Thoracic aorta (tissue), 2 donors: ENCODE data around the gene CCR5AS.
"Not testable (repeated sequence)": the region's sequence is repeated elsewhere in the genome, so short reads cannot be mapped to it uniquely, and the experiment has no call there.

Experiments used
- ATAC-seq: fragments of 150-250 bp; one replicate; pipeline ENCODE4 v1.8.0; 2017; ENCODE audit warnings: low read depth; ENCODE audit not compliant: insufficient number of reproducible peaks, low FRiP score
- DNase-seq: peaks from one replicate; pipeline ENCODE4 v3.0.0-alpha.2; 2020; ENCODE audit warnings: low spot score
- H3K27ac ChIP-seq, 2 donors: fragments of 200-600 bp; sonication (generic); 1 replicate in 1 of 2; 2 replicates in 1 of 2; pipeline ENCODE4 v1.5.1; 2016; ENCODE audit warnings: mild to moderate bottlenecking in 2 of 2, moderate library complexity in 2 of 2
- H3K27me3 ChIP-seq: fragments of 200-600 bp; sonication (generic); replicated peaks from 2 replicates; pipeline ENCODE4 v1.6.0; 2016; ENCODE audit warnings: mild to moderate bottlenecking; ENCODE audit not compliant: insufficient read depth
- H3K36me3 ChIP-seq: fragments of 200-600 bp; sonication (generic); one replicate; pipeline ENCODE4 v1.5.1; 2016
- H3K4me1 ChIP-seq, 2 donors: fragments of 200-600 bp; sonication (generic); 1 replicate in 1 of 2; 2 replicates in 1 of 2; pipeline versions ENCODE4 v1.5.1 to v1.6.0; 2016; ENCODE audit warnings: low read depth in 2 of 2, mild to moderate bottlenecking in 1 of 2; ENCODE audit not compliant: control insufficient read depth in 1 of 2
- H3K4me3 ChIP-seq: fragments of 200-600 bp; sonication (generic); 2 replicates; pipeline ENCODE4 v1.5.1; 2016; ENCODE audit warnings: mild to moderate bottlenecking
- H3K9me3 ChIP-seq: fragments of 200-600 bp; sonication (generic); 2 replicates; pipeline ENCODE4 v1.5.1; 2016
- CTCF ChIP-seq: fragments of 200-600 bp; sonication (generic); IDR thresholded peaks from one replicate; pipeline ENCODE4 v1.5.1; 2019; ENCODE audit warnings: antibody characterized with exemption

CCR5AS gene

GRCh38 chr3:46430879-46431278, 24.0 kb upstream of the CCR5AS start:
- DNase-seq, H3K36me3 ChIP-seq, ATAC-seq, H3K27me3 ChIP-seq, H3K4me1 ChIP-seq, H3K27ac ChIP-seq, H3K4me3 ChIP-seq, H3K9me3 ChIP-seq: not testable (repeated sequence)

GRCh38 chr3:46429671-46430070, 22.8 kb upstream of the CCR5AS start:
- Histone ChIP-seq H3K36me3 (no peaks in the 10 kb centered on the region), H3K27ac (no peak overlapping the region), H3K4me1 (no peaks in the 10 kb centered on the region), H3K9me3 (no peaks in the 10 kb centered on the region), H3K27me3 (no peaks in the 10 kb centered on the region), H3K4me3 (no peak overlapping the region)
- DNase-seq (no peak), ATAC-seq (no peak)
- TF ChIP-seq CTCF, result no peak

- Histone ChIP-seq H3K27ac (no peak overlapping the region), H3K27me3 (no peaks in the 10 kb centered on the region), H3K9me3 (no peaks in the 10 kb centered on the region), H3K4me1 (no peaks in the 10 kb centered on the region), H3K4me3 (no peak overlapping the region), H3K36me3 (no peaks in the 10 kb centered on the region)
- no peak for ATAC-seq
- DNase-seq, result no peak
- TF ChIP-seq CTCF, result no peak
These were observed 22.4 kb upstream of the CCR5AS start for GRCh38 chr3:46429250-46429649.

- DNase-seq (no peak), ATAC-seq (no peak)
- Histone ChIP-seq H3K4me3 (no peak overlapping the region), H3K9me3 (no peaks in the 10 kb centered on the region), H3K36me3 (no peaks in the 10 kb centered on the region), H3K27me3 (no peaks in the 10 kb centered on the region), H3K27ac (no peak overlapping the region), H3K4me1 (no peaks in the 10 kb centered on the region)
- no peak for TF ChIP-seq CTCF
These were observed 21.3 kb upstream of the CCR5AS start for GRCh38 chr3:46427916-46428833.

GRCh38 chr3:46427404-46427803, 20.5 kb upstream of the CCR5AS start:
- not testable (repeated sequence) for H3K27me3 ChIP-seq, H3K4me3 ChIP-seq, H3K4me1 ChIP-seq, H3K27ac ChIP-seq, H3K9me3 ChIP-seq, DNase-seq, ATAC-seq, H3K36me3 ChIP-seq

- not testable (repeated sequence) for DNase-seq, ATAC-seq
These were observed 19.6 kb upstream of the CCR5AS start for GRCh38 chr3:46426476-46426875.

More at GRCh38 chr3:46426476-46426875, 19.6 kb upstream of the CCR5AS start:
- not testable (repeated sequence) for H3K4me1 ChIP-seq, H3K36me3 ChIP-seq, H3K27me3 ChIP-seq, H3K27ac ChIP-seq, H3K4me3 ChIP-seq, H3K9me3 ChIP-seq
